ENCODE measurements around the gene IL16.

Gene IL16

DNA sequence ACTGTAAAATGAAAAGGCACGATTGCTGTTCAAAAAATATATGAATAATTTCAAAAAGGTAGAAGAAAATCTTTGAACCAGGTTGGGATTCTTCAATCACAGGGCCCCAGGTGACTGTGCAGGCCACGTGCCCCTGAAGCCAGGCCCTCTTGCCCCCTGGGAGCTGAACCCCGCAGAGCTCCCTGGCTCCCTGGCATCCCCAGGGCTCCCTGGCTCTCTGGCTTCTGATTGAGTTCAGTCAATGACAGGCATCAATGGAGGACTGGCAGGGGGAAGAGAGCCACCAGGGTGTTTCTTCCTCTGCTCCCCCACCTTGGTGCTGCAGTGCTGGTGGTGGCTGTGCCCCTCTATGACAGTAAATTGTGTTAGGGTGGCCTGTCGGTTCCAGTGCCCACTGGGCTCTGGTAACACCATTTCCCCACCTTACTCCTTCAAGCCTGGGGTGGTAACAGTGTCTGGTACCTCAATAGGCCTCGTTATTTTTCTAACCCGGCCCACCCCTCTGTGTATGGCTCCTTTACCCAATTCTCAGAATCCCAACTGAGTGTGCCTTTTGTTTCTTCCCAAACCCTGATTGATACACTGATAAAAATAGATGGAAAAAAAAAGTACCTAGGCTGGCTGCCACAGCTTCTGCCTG lies 64.6 kb downstream of the IL16 start:
- no peak overlapping the region for H3K4me3 ChIP-seq (ENCODE audit: control insufficient read depth, low read depth, low read length)
- no peak for DNase-seq (ENCODE audit: low read depth)
- TF ChIP-seq, protein P1, sequence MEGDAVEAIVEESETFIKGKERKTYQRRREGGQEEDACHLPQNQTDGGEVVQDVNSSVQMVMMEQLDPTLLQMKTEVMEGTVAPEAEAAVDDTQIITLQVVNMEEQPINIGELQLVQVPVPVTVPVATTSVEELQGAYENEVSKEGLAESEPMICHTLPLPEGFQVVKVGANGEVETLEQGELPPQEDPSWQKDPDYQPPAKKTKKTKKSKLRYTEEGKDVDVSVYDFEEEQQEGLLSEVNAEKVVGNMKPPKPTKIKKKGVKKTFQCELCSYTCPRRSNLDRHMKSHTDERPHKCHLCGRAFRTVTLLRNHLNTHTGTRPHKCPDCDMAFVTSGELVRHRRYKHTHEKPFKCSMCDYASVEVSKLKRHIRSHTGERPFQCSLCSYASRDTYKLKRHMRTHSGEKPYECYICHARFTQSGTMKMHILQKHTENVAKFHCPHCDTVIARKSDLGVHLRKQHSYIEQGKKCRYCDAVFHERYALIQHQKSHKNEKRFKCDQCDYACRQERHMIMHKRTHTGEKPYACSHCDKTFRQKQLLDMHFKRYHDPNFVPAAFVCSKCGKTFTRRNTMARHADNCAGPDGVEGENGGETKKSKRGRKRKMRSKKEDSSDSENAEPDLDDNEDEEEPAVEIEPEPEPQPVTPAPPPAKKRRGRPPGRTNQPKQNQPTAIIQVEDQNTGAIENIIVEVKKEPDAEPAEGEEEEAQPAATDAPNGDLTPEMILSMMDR (IDR thresholded peaks at IDR 0.05; ENCODE audit: control insufficient read depth, insufficient read depth, low read depth, low read length, missing control alignments): no peak

- no peak for DNase-seq (ENCODE audit: low read depth)
- TF ChIP-seq, protein P1 (IDR thresholded peaks at IDR 0.05; ENCODE audit: control insufficient read depth, insufficient read depth, low read depth, low read length, missing control alignments): no peak
- H3K4me3 ChIP-seq (ENCODE audit: control insufficient read depth, low read depth, low read length): no peak overlapping the region
Measured at GRCh38 chr15:81263477-81263876, 66.8 kb downstream of the IL16 start.

- no peak for DNase-seq (ENCODE audit: low read depth)
- no peak overlapping the region for H3K4me3 ChIP-seq (ENCODE audit: control insufficient read depth, low read depth, low read length)
- TF ChIP-seq, protein P1 (IDR thresholded peaks at IDR 0.05; ENCODE audit: control insufficient read depth, insufficient read depth, low read depth, low read length, missing control alignments): no peak
Measured at GRCh38 chr15:81264072-81264857, 67.6 kb downstream of the IL16 start.

- H3K4me3 ChIP-seq (ENCODE audit: control insufficient read depth, low read depth, low read length): no peak overlapping the region
- DNase-seq (ENCODE audit: low read depth): no peak
- TF ChIP-seq, protein P1 (IDR thresholded peaks at IDR 0.05; ENCODE audit: control insufficient read depth, insufficient read depth, low read depth, low read length, missing control alignments): no peak
Measured at GRCh38 chr15:81265256-81265943, 68.7 kb downstream of the IL16 start.

DNA sequence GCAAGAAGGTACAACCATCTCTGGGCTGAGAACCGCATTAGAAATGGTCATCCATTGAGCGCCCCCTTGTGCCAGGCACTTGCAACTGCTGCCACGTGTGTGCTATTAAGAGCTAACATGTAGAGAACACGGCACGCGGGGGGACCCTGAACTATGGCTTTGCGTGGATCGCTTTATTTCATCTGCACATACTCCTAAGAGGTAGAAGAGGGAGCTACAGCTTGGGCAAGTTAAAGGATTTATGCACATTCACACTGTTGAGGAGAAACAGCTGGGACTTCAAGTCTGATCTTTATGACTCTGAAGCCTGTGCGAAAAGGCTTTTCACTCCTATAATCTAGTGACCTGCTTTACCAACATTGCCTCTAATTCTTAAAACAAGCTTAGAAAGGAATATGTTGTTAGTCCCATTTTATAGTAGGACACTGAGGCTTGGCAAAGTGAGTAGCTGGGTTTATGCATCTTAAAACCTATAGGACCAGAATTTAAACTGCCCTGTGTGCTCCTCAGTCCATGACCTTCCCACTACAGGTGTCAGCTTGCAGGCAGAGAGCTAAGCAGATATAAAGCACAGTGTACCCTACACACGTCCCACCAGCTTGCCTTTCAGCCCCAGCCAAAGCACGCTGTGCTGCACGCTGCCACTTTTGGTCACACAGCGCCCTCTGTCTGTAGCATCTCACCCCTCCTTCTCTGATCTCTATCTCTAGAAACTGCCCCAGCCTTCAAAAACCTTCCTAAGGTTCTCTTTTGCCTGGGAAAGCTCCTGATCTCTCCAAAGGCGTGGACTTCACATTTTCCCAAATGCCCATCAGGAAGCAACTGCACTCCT lies 69.5 kb downstream of the IL16 start:
- TF ChIP-seq, protein P1 (IDR thresholded peaks at IDR 0.05; ENCODE audit: control insufficient read depth, insufficient read depth, low read depth, low read length, missing control alignments): peak; percentile 95
- H3K4me3 ChIP-seq (ENCODE audit: control insufficient read depth, low read depth, low read length): no peak overlapping the region

GRCh38 chr15:81268340-81268739 lies 71.7 kb downstream of the IL16 start:
- TF ChIP-seq, protein P1 (IDR thresholded peaks at IDR 0.05; ENCODE audit: control insufficient read depth, insufficient read depth, low read depth, low read length, missing control alignments): no peak
- H3K4me3 ChIP-seq (ENCODE audit: control insufficient read depth, low read depth, low read length): no peak overlapping the region
- DNase-seq (ENCODE audit: low read depth): no peak

More for the DNA sequence above, 69.5 kb downstream of the IL16 start:
- DNase-seq (ENCODE audit: low read depth): peak; percentile 33
